Measurements from ENCODE around the gene TAS2R46. TPM values are rescaled to one million over a fixed set of nuclear protein-coding genes. Genes with fewer than 3 reads are reported as not detected.

TAS2R46 gene
- total RNA-seq, 2 experiments from 2014 or later = 1.4 to 1.5 TPM

DNA sequence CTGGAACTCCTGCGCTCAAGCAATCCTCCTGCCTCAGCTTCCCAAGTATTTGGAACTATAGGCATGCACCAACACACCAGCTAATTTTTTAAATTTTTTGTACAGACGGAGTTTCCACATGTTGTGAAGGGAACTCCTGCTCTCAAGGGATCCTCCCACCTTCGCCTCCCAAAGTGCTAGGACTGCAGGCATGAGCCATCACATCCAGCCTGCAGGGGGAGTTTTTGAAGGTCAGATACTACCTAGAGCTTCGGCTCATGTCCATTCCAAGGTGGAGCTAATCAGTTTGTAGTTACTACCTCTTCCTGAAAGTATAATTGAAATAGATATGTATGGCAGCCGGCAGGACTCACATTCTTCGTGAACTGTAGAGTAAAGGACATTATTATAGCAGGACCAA, 36.0 kb downstream of the TAS2R46 start:
- Mint-ChIP-seq H3K27me3 (ENCODE audit: low read depth) (no peaks in the 10 kb centered on the region), H3K4me1 (ENCODE audit: low read depth) (no peaks in the 10 kb centered on the region), H3K9me3 (ENCODE audit: insufficient read depth) (peaks cover 11% of the 10 kb centered on the region), H3K36me3 (ENCODE audit: low read depth) (peaks cover 26% of the 10 kb centered on the region), H3K4me3 (no peak overlapping the region), H3K27ac (no peak overlapping the region)
- POLR2A ChIA-PET = no interaction called here
- ATAC-seq (no peak), DNase-seq (no peak)
- CTCF ChIA-PET = no interaction called here

- peaks cover 11% of the 10 kb centered on the region for H3K9me3 Mint-ChIP-seq (ENCODE audit: insufficient read depth)
- CTCF ChIA-PET = no interaction called here
- no peaks in the 10 kb centered on the region for H3K4me1 Mint-ChIP-seq (ENCODE audit: low read depth)
- peaks cover 16% of the 10 kb centered on the region for H3K36me3 Mint-ChIP-seq (ENCODE audit: low read depth)
- H3K4me3 Mint-ChIP-seq = no peak overlapping the region
- H3K27me3 Mint-ChIP-seq (ENCODE audit: low read depth) = no peaks in the 10 kb centered on the region
- POLR2A ChIA-PET = no interaction called here
- H3K27ac Mint-ChIP-seq = no peak overlapping the region
- DNase-seq = no peak
- ATAC-seq = no peak
Observed at GRCh38 chr12:11023387-11023786, 38.7 kb downstream of the TAS2R46 start.

DNA sequence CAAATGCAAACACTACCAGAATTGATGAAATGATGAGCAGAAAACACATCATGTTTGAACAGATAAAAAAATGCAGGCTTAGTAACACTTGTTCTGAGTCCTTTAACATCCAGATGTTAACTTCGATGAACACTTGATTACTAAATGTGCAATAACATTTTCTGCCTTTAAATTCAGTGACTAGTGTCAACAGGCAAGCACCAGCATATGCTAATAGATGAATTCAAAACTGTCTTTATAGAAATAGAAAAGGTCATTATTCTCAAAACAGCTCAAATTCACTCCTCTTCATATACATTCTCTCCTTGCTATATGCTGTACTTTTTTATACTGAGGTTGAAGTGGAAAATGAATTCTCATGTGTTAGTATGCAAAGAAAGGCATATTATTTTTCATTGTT, 39.6 kb downstream of the TAS2R46 start, which contains the start of gene TAS2R19:
Gene TAS2R19, minus strand, starts transcription at position 101 of the 400 bp plus-strand sequence. Its CDS starts 49 bp downstream, at position 52.
- ChIA-PET POLR2A (no interaction called here), CTCF (no interaction called here)
- DNase-seq (no peak), ATAC-seq (no peak)
- no peaks in the 10 kb centered on the region for H3K27me3 Mint-ChIP-seq (ENCODE audit: low read depth)
- no peaks in the 10 kb centered on the region for H3K4me1 Mint-ChIP-seq (ENCODE audit: low read depth)
- no peak within 1 kb of the TSS for H3K4me3 Mint-ChIP-seq
- H3K36me3 Mint-ChIP-seq (ENCODE audit: low read depth) = peaks cover 13% of the 10 kb centered on the region
- no peak within 1 kb of the TSS for H3K27ac Mint-ChIP-seq
- peaks cover 11% of the 10 kb centered on the region for H3K9me3 Mint-ChIP-seq (ENCODE audit: insufficient read depth)

GRCh38 chr12:11016937-11017336, 45.2 kb downstream of the TAS2R46 start:
- ChIA-PET CTCF (no interaction called here), POLR2A (no interaction called here)

DNA sequence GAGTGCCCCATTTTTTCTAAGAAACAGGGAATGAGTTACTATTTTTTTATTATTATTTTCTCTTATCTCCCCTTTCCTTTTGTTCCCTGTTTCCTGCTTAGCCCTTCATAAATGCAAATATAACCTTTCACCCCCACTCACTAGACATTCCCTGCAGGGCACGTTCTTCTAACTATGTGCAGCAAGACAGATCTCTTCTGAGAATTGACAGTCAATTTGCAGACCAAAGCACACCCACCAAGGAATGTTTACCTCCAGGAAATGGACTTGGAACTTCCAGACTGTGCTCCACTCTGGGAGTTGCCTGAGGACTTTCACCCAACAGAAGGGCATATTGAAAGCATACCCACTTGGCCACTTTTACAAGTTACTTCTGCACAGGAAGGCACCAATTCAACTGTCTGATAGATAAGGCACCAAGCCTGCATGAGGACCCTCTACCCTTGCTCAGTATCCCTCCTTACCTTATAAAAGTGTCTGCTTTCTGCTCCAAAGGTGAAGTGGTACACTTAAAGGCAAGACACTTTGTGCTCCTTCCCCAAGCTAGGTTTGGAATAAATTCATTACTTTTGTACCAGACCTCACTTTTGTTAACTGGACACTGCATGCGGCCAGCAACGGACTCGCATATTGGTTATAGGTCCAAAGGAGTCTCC, 46.2 kb downstream of the TAS2R46 start:
- no peaks in the 10 kb centered on the region for H3K9me3 Mint-ChIP-seq (ENCODE audit: insufficient read depth)
- H3K27me3 Mint-ChIP-seq (ENCODE audit: low read depth) = no peaks in the 10 kb centered on the region
- DNase-seq = no peak
- H3K4me3 Mint-ChIP-seq = no peak overlapping the region
- peaks cover 4% of the 10 kb centered on the region for H3K4me1 Mint-ChIP-seq (ENCODE audit: low read depth)
- peaks cover 5% of the 10 kb centered on the region for H3K36me3 Mint-ChIP-seq (ENCODE audit: low read depth)
- H3K27ac Mint-ChIP-seq = no peak overlapping the region
- POLR2A ChIA-PET = no interaction called here
- ATAC-seq = no peak
- CTCF ChIA-PET = no interaction called here

More at GRCh38 chr12:11016937-11017336, 45.2 kb downstream of the TAS2R46 start:
- no peak for ATAC-seq
- Mint-ChIP-seq H3K4me1 (ENCODE audit: low read depth) (peaks cover 4% of the 10 kb centered on the region), H3K4me3 (no peak overlapping the region), H3K27ac (no peak overlapping the region), H3K36me3 (ENCODE audit: low read depth) (peaks cover 5% of the 10 kb centered on the region), H3K9me3 (ENCODE audit: insufficient read depth) (no peaks in the 10 kb centered on the region), H3K27me3 (ENCODE audit: low read depth) (no peaks in the 10 kb centered on the region)
- DNase-seq = no peak

DNA sequence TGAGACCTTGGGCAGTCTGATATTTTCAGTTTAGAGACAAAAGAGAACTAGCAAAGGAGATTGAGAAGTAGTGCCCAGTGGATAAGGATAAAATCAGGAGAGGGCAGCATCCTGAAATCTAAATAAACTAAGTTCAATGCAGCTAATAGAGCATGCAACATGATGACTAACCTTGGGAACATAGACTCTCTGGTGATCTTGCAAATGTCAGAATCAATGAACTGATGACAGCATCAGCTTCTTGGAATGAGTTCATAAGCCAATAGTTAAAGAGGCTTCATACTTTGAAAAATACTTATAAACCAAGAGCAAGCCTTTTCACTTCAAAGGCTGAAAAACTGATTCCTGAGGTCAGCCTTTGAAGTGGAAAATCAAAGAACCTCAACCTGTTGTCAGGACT, 47.9 kb downstream of the TAS2R46 start:
- DNase-seq = no peak
- no peak overlapping the region for H3K27ac Mint-ChIP-seq
- no peak for ATAC-seq
- ChIA-PET CTCF (no interaction called here), POLR2A (no interaction called here)
- H3K9me3 Mint-ChIP-seq (ENCODE audit: insufficient read depth) = peaks cover 4% of the 10 kb centered on the region
- no peak overlapping the region for H3K4me3 Mint-ChIP-seq
- no peaks in the 10 kb centered on the region for H3K27me3 Mint-ChIP-seq (ENCODE audit: low read depth)
- peaks cover 4% of the 10 kb centered on the region for H3K4me1 Mint-ChIP-seq (ENCODE audit: low read depth)
- peaks cover 5% of the 10 kb centered on the region for H3K36me3 Mint-ChIP-seq (ENCODE audit: low read depth)

Other genes starting within 250 kb of the TAS2R46 start
- gene TAS2R10, start 235.9 kb downstream of the TAS2R46 start, total RNA-seq = not detected
- gene PRR4, start 212.8 kb downstream of the TAS2R46 start, total RNA-seq = 1 to 10 TPM; 1.3 to 2.9 TPM
- 10 to 100 TPM; 21.3 to 21.4 TPM for gene PRH1, start 178.0 kb downstream of the TAS2R46 start, total RNA-seq
- gene TAS2R13, start 152.7 kb downstream of the TAS2R46 start, total RNA-seq = 1 to 10 TPM; 1.0 to 1.1 TPM
- gene PRH2, start 133.1 kb downstream of the TAS2R46 start, total RNA-seq = not detected
- gene TAS2R14, start 123.0 kb downstream of the TAS2R46 start, total RNA-seq = 1 to 10 TPM; 2.1 to 2.4 TPM
- 1 to 10 TPM in 1 of 2 experiments, under 1 TPM in 1; 0.95 to 1.4 TPM for gene TAS2R50, start 75.4 kb downstream of the TAS2R46 start, total RNA-seq
- gene TAS2R20, start 64.0 kb downstream of the TAS2R46 start, total RNA-seq = 1 to 10 TPM; 1.9 to 2.2 TPM
- 1 to 10 TPM; 1.9 to 2.1 TPM for gene TAS2R19, start 39.7 kb downstream of the TAS2R46 start, total RNA-seq
- gene TAS2R31, start 30.9 kb downstream of the TAS2R46 start, total RNA-seq = 1 to 10 TPM; 2.2 to 3.0 TPM
- 1 to 10 TPM in 1 of 2 experiments, under 1 TPM in 1; 0.73 to 1.1 TPM for gene TAS2R43, start 30.0 kb upstream of the TAS2R46 start, total RNA-seq
- gene TAS2R30, start 72.3 kb upstream of the TAS2R46 start, total RNA-seq = 1 to 10 TPM; 3.2 to 3.5 TPM
- 1 to 10 TPM; 8.9 to 9.5 TPM for gene SMIM10L1, start 108.9 kb upstream of the TAS2R46 start, total RNA-seq
- not detected for gene TAS2R42, start 124.6 kb upstream of the TAS2R46 start, total RNA-seq
- not detected for gene PRB3, start 207.4 kb upstream of the TAS2R46 start, total RNA-seq
- gene PRB4, start 248.1 kb upstream of the TAS2R46 start, total RNA-seq = not detected

All from activated CD8-positive, alpha-beta T cell treated with anti-CD3 and anti-CD28 coated beads, Interleukin-2, amount 10 ng/mL, durations not matched to agents 7 days and 5 days (primary cell).